GM19023 (cell line): ENCODE data around the gene OVCA2.
"Not testable (repeated sequence)": the region's sequence is repeated elsewhere in the genome, so short reads cannot be mapped to it uniquely, and the experiment has no call there.

Experiments
- ATAC-seq: cut with Tn5 transposase; IDR thresholded peaks from one replicate; pipeline ENCODE4 v1.9.1; 2021; ENCODE audit warnings: mild to moderate bottlenecking, moderate library complexity; ENCODE audit not compliant: unreplicated experiment

Gene OVCA2

GRCh38 chr17:2013220-2013993, 28.4 kb upstream of the OVCA2 start:
- not testable (repeated sequence) for ATAC-seq

DNA sequence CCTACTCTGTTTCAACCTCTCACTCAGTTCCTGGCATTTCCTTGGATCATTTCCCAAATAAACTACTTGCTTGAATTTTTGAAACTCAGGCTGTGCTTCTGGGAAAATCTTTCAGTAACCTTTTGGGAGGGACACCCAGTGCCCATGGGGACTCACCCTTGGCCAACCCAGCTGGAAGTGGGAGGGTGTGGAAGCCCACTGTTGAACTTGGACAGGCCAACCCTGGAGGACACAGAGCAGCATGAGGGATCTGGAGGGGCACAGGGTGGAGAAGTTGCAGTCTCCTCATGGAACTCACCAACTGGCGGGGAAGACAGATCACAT, 27.9 kb upstream of the OVCA2 start:
- ATAC-seq = no peak

DNA sequence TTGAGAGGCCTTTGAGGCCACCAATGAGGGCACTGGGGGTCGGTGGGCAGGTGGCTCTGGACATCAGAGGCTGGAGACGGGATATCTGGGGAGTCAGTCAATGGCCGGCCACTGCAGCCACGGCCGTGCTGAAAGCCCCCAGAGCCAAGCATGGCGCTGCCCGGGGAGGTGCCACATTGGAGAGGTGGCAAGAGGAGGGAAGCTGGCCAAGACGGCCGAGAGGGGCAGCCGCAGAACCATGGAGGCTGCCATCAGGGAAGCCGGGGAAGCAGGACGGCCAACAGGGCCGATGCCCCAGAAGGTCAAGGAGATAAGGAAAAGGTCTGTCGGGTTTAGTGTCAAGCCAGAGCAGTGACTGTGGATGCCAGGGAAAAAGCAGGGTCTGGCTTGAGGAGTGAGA, 26.5 kb upstream of the OVCA2 start:
- no peak for ATAC-seq

DNA sequence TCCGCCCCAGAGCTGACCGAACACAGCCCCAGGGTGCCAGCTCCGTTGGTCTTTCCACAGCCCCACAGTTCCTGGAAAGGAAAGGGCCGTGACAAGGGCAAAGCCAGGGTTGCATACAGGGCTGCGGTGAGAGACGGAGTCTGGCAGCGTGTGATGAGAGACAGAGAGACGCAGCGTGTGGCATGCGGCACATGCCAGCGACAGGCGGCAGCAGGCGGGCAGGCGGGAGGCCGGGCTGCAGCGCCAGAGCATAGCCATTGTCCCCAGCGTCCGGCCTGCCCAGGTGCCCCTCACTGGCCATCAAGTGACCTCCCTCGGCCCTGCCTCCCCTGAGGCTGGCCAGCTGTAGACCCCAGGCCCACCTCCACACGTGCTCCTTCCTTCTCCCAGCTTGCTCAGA, 25.3 kb upstream of the OVCA2 start:
- ATAC-seq = no peak

DNA sequence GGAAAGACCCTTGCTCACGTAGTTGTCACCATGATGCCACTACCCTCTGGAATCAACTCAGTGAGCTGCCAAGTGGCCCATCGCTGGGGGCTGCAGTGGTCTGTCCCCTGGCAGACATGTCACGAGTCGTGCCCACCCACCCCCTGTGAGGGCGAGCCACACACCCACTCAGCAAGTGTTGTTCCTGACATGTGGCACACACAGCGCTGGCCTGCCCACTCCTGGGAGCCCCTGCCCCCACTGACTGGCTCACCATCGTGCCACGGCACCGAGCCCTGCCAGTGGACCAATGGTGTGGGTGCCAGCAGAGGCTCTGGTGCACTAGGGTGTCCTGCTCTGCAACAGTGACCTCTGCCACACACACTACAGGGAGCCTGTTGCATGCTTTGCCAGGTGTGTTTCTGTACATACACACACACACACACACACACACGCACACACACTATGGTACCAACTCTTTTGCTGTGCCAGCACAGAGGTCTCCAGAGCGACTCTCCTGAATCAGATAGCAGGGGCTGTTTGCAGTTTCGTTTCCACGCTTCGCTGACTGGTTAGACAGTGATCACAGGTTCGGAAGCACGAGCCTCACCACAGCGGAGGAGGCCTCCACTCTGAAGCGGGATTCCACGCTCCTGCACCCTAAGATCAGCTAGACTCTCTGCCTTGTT, 24.4 kb upstream of the OVCA2 start:
- no peak for ATAC-seq

- ATAC-seq = no peak
These were observed 22.9 kb upstream of the OVCA2 start for GRCh38 chr17:2018716-2019510.

DNA sequence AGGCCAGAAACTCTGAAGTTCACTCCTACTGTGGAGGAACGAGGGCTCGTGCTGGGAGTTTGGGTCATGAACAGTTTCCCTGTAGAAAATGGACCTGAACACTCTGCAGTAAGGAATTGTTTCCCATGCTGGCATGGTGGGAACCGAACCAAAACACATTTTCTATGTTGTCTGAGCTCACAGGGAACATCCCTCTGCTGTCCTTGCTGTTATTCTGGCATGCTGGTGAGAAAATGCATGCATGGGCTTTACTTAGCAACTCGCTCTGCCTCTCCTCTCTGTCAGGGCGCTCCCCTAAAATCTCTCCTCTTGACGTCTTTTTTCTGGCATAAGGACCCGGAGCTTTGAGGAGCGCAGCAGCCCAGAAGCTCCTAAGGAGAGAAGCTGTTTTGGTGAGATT, 22.1 kb upstream of the OVCA2 start:
- ATAC-seq = no peak

DNA sequence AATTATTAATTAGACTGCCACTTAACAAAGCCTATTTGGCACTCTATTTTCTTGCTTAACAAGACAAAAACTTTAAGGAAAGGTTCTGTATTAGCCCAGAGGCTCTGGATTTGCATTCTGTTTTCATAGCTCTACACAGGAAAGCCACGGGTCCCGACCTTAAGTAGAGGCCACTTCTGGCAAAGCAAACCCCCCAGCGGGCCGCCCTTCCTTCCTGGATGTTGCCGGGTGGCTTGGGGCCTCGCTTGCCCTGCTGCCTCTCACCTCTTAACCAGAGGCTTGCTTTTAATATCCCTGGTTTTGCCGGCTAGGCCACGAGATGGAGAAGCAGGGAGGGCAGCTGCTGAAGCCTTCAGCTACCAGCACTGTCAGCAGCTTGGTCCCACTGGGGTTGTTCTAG, 21.1 kb upstream of the OVCA2 start:
- ATAC-seq = no peak

DNA sequence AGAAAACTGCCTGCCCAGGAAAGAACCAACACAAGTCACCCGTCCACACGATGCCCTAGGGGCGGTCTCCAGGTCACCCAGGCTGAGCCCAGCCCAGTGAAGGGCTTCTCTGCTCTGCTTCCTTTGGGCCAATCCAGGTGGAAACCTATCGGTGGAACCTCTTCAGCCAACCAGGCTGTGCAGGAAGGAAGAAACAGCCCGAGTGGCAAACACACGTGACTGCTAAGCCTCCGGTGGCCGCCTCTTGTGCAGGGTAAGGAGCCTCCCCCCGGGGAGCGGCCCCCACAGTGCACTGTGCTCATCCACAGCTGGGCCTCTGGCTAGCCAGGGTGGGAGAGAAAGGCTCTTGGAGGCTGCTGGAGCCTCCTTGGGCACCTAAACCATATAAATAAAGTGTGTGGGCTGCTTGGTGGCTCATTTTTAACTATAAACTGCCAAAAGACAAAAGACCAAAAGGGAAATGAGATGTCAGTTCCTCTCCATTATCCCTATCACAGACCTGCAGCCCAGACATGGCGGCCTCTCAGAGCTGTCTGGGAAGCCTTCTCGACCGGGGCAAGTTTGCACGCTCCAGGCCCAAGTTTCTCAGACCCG, 19.1 kb upstream of the OVCA2 start:
- ATAC-seq = no peak

DNA sequence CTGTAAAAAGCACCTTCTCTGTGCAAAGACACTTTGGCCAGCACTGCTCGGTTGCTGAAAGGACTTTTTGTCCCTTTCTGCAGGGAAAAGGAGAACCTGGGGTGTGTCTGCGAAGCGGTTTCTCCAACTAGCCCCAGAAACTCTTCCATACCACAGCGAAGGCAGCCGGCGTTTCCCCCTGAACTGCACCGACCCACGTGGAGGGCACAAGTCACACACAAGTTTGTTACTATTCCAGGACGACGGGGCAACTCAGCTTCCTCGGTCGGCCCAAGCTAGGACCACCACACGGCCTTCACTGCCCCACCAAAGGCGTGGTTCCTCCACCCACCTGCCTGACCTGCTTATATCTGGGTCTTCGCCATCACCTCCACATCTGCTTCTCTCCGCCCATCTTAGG, 18.6 kb upstream of the OVCA2 start:
- no peak for ATAC-seq

DNA sequence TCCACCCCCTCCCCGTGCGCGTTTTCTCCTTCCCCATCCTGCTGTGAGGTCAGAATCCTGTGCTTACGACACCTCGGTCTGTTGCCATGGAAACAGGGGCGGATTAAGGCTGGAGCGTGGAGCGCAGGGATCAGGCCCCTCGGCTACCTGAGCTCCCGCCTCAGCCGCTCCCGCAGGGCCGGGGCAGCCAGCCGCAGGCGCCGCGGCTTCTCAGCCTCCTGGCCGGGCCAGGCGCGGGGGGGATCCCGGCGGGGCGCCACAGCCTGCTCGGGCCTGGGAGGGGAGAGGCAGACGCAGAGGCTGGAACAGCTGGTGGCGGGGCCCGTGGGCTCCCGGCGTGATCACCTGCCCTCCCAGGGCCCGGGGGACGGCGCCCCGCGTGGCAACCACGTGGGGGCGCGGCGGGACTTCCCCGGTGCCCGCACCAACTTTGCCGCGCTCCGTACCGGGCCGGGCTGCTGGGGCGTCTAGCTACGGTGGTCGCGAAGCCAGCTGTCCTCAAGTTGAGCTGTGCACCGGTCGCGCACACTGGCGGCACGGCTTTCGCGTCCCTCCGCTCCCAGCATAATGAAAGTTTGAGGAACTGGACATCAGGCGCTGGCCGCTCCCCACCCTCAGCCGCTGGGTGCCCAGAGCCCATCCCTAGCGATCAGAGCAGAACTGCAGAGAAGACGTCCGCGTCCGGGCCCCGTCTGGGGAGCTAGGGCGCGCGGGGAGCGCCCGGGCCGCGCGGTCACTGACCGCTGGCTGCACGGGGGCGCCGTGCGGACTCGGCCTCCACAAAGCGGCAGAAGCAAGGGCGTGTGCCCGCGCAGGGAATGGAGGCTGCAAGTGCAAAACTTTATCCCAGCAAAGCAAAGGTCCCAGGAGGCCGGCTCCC, 17.9 kb upstream of the OVCA2 start:
- ATAC-seq = no peak

GRCh38 chr17:2024572-2025219, 17.1 kb upstream of the OVCA2 start:
- no peak for ATAC-seq

GRCh38 chr17:2025220-2025621, 16.6 kb upstream of the OVCA2 start, which contains the start of gene RTN4RL1:
RTN4RL1 (minus strand) TSS chr17:2025334; CDS start chr17:2024865, 469 bp downstream.
- ATAC-seq = no peak

GRCh38 chr17:2025622-2026309, 16.1 kb upstream of the OVCA2 start:
- ATAC-seq = no peak

GRCh38 chr17:2027528-2028233, 14.1 kb upstream of the OVCA2 start:
- ATAC-seq = no peak

DNA sequence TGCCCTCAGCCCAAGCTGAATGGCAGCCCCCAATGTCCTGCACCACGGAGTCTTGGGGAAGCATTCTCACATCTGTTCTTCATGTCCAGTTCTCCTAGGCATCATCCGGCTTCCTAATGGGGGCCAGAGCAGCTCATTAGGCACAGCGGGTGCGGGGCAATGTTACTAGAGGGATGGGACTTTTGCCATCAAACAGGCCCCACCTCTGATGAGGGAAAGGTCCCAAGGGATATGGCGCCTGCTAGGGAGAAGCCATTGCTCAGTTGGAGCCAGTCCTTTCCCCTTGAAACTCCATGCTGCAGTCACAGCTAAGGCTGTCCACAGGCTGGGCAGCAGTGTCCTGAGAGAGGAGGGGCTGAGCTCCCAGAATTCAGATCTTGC, 13.6 kb upstream of the OVCA2 start:
- no peak for ATAC-seq

DNA sequence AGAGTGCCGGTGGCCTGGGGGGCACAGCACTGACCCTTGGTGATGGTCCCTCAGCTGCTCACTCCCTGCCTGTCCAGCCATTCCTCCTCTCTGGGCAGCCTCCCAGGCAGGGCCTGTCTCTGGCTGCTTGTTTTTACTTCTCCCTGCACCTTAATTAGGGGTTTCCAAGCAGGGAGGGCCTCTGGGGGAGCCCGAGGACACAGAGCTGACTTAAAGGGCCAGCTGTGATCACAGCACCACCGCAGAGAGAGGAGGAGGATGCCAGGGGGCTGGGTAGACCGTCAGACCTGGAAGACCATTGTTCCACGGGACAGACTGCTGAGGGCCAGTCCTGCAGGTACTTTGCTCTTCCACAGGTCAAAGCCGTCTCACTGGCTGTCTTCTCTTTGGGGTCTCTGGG, 13.1 kb upstream of the OVCA2 start:
- ATAC-seq = no peak

DNA sequence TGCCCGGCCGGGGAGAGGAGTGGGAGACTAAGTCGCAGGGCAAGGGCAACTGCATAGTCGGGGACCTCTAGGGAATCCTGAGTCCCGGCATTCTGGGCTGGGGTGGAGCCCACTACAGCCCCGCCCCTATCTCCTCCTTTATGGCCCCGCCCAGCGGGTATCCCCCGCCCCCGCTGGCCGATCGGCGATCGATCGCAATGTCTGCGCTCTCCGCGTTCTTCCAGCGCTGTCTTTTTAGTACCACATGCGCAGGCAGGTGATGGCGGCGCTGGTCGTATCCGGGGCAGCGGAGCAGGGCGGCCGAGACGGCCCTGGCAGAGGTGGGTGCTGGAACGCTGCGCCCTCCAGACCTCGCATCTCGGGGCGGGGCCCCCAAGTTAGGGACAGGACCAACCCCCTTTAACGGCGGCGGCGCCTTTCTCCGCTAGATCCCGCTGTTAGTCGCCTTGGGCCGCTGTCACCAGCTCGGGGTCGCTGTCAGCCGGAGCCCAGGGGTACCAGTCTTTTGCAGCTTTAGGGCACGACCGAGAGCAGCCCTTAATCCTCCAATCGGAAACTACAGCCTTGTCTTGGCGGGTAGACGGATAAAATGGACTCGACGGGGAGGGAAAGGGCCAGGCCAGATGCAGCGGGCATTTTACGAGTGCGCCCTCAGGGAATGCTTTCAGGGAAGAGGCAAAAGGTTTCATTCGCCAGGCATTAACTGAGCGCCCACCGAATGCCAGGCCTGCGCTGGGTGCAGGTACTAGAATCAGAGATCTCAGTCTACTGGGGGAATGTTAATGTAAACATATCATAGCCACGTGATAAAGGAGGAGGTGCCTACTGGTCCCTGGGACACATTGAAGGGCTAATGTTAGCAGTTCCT, 11.7 kb upstream of the OVCA2 start, which contains the start of gene DPH1:
DPH1 (plus strand) TSS at position 243 of the 868 bp plus-strand sequence; CDS start at position 260, 17 bp downstream.
- ATAC-seq = peak; percentile 78
